Measurements from ENCODE around the gene ATG16L1.

The ATG16L1 gene

GRCh38 chr2:233261819-233262555, 10.5 kb downstream of the ATG16L1 start:
- DNase-seq, result no peak

GRCh38 chr2:233262562-233262961, 11.1 kb downstream of the ATG16L1 start:
- DNase-seq, result no peak

GRCh38 chr2:233263045-233263570, 11.6 kb downstream of the ATG16L1 start:
- no peak for DNase-seq

- DNase-seq, result no peak
Measured at GRCh38 chr2:233264667-233265066, 13.2 kb downstream of the ATG16L1 start.

- DNase-seq, result no peak
Measured at GRCh38 chr2:233265899-233266431, 14.5 kb downstream of the ATG16L1 start.

- DNase-seq, result no peak
Measured at GRCh38 chr2:233266481-233266880, 15.0 kb downstream of the ATG16L1 start.

- no peak for DNase-seq
Measured at GRCh38 chr2:233267516-233268245, 16.2 kb downstream of the ATG16L1 start.

- no peak for DNase-seq
Measured at GRCh38 chr2:233270366-233270765, 18.9 kb downstream of the ATG16L1 start.

- DNase-seq, result no peak
Measured at GRCh38 chr2:233270951-233271350, 19.5 kb downstream of the ATG16L1 start.

- DNase-seq, result no peak
Measured at GRCh38 chr2:233271693-233272092, 20.2 kb downstream of the ATG16L1 start.

- DNase-seq, result no peak
Measured at GRCh38 chr2:233273120-233273519, 21.6 kb downstream of the ATG16L1 start.

- DNase-seq, result no peak
Measured at GRCh38 chr2:233275223-233275622, 23.8 kb downstream of the ATG16L1 start.

GRCh38 chr2:233278921-233279320, 27.4 kb downstream of the ATG16L1 start:
- no peak for DNase-seq

- no peak for DNase-seq
Measured at GRCh38 chr2:233280114-233280693, 28.7 kb downstream of the ATG16L1 start.

- DNase-seq, result no peak
Measured at GRCh38 chr2:233281553-233281952, 30.1 kb downstream of the ATG16L1 start.

GRCh38 chr2:233281992-233282603, 30.6 kb downstream of the ATG16L1 start:
- no peak for DNase-seq

- DNase-seq, result no peak
Measured at GRCh38 chr2:233285921-233286320, 34.4 kb downstream of the ATG16L1 start.

GRCh38 chr2:233287871-233288270, 36.4 kb downstream of the ATG16L1 start:
- DNase-seq, result peak in 1 of 2 donors; percentile 8

GRCh38 chr2:233288663-233289062, 37.2 kb downstream of the ATG16L1 start:
- peak; percentile 19 to 35 for DNase-seq

- peak in 1 of 2 donors; percentile 18 for DNase-seq
Measured at GRCh38 chr2:233289648-233290047, 38.2 kb downstream of the ATG16L1 start.

- no peak for DNase-seq
Measured at GRCh38 chr2:233290051-233290845, 38.8 kb downstream of the ATG16L1 start.

- DNase-seq, result no peak
Measured at GRCh38 chr2:233295891-233296290, 44.4 kb downstream of the ATG16L1 start.

All from hippocampal formation (tissue), 2 donors.